ENCODE data around the gene MOSPD2.
A peak's percentile ranks its signal among the peaks of the same experiment; 100 is the strongest.

Gene MOSPD2

DNA sequence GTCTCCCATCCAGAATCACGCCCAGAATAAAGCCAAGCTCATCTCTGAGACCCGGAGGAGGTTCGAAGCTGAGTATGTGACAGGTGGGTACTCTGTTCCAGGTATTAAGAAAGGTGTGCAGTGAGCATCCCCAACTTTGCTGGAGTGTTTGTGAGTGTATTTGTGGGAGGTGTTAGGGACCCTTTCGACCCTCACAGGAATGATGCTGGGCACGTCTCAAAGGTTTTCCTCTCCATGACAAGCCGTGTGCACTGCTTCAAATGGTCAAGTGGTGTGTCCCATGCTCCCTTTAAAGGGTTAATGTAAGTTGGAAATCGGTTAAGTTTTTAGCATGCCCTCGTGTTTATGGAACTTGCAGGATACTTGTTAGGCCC lies 442 bp downstream of the MOSPD2 start:
- DNase-seq (ENCODE audit: low read depth) = no peak
- TF ChIP-seq, protein P1, sequence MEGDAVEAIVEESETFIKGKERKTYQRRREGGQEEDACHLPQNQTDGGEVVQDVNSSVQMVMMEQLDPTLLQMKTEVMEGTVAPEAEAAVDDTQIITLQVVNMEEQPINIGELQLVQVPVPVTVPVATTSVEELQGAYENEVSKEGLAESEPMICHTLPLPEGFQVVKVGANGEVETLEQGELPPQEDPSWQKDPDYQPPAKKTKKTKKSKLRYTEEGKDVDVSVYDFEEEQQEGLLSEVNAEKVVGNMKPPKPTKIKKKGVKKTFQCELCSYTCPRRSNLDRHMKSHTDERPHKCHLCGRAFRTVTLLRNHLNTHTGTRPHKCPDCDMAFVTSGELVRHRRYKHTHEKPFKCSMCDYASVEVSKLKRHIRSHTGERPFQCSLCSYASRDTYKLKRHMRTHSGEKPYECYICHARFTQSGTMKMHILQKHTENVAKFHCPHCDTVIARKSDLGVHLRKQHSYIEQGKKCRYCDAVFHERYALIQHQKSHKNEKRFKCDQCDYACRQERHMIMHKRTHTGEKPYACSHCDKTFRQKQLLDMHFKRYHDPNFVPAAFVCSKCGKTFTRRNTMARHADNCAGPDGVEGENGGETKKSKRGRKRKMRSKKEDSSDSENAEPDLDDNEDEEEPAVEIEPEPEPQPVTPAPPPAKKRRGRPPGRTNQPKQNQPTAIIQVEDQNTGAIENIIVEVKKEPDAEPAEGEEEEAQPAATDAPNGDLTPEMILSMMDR (conservative IDR thresholded peaks at IDR 0.05; ENCODE audit: control insufficient read depth, insufficient read depth, low read depth, low read length) = no peak
- peak overlapping the region; percentile 78 for H3K4me3 ChIP-seq (ENCODE audit: control insufficient read depth, low read depth, low read length)

DNA sequence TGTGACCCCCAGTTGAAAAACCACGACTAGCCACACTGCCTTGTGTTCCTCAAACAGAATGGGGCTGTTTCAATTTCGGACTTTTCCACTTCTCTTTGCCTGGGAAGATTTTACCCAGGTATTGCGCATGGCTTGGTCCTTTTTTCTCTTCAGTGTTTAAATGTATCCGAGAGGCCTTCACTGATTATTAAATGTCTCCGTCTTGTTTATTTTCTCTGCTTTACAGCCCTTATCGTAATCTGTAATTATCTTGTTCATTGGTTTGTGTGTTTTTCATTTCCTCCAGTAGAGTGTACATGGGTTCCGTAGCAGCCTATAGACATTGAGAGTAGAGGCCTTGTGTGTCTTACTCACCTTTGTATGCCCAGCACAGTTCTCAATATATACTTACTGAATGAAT lies 2.4 kb downstream of the MOSPD2 start:
- TF ChIP-seq, protein P1 (conservative IDR thresholded peaks at IDR 0.05; ENCODE audit: control insufficient read depth, insufficient read depth, low read depth, low read length) = no peak
- no peak overlapping the region for H3K4me3 ChIP-seq (ENCODE audit: control insufficient read depth, low read depth, low read length)
- DNase-seq (ENCODE audit: low read depth) = no peak

DNA sequence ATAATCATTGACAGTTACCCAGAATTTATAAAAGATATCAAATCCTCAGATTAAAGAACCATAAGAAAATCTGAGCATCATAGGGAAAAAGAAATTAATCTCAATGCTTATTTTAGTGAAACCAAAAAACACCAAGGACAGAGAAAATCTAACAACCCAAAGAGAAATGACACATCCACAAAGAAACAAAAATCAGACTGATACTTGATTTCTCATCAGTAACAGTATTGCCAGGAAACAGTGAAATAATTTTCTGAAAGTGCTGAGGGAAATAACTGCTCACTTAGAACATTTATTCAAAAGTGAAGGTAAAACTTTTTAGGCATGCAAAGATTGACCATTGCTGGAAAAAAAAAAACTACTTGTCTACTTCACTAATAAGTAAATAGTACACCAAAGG lies 10.6 kb downstream of the MOSPD2 start:
- no peak for DNase-seq (ENCODE audit: low read depth)
- no peak overlapping the region for H3K4me3 ChIP-seq (ENCODE audit: control insufficient read depth, low read depth, low read length)
- TF ChIP-seq, protein P1 (conservative IDR thresholded peaks at IDR 0.05; ENCODE audit: control insufficient read depth, insufficient read depth, low read depth, low read length) = no peak

DNA sequence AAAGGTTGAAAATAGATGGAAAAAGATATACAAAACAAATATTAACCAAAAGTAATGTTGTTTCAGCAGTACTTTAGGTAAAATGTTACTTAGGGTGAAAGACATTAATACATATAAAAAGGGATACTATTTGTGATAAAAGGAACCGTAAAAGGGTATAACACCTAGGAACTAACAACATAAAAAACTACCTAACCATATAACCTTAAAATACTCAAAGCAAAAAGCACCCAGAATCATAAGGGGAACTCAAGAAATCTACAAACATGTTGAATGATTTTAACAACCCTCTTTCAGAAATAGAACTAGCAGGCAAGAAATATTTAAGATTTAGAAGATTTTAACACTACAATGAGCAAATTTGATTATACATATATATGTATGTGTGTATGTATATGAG lies 11.5 kb downstream of the MOSPD2 start:
- no peak overlapping the region for H3K4me3 ChIP-seq (ENCODE audit: control insufficient read depth, low read depth, low read length)
- DNase-seq (ENCODE audit: low read depth) = no peak
- TF ChIP-seq, protein P1 (conservative IDR thresholded peaks at IDR 0.05; ENCODE audit: control insufficient read depth, insufficient read depth, low read depth, low read length) = no peak

DNA sequence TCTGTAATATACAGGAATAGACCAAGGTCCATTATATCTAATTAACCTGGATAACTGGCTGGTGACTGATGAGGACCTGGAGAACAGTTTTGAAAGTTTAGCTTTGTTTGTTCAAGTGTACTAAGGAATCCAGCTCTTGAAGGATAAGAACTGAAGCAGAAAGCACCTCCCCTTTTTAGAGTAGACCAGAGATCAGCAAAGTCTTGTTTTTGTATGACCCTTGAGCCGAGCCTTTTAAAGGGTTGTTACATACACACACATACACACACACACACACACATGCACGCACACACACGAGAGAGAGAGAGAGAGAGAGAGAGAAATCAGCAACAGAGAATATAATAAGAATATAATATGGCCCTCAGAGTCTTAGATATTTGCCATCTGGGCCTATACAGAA lies 13.0 kb downstream of the MOSPD2 start:
- H3K4me3 ChIP-seq (ENCODE audit: control insufficient read depth, low read depth, low read length) = no peak overlapping the region
- TF ChIP-seq, protein P1 (conservative IDR thresholded peaks at IDR 0.05; ENCODE audit: control insufficient read depth, insufficient read depth, low read depth, low read length) = no peak
- no peak for DNase-seq (ENCODE audit: low read depth)

DNA sequence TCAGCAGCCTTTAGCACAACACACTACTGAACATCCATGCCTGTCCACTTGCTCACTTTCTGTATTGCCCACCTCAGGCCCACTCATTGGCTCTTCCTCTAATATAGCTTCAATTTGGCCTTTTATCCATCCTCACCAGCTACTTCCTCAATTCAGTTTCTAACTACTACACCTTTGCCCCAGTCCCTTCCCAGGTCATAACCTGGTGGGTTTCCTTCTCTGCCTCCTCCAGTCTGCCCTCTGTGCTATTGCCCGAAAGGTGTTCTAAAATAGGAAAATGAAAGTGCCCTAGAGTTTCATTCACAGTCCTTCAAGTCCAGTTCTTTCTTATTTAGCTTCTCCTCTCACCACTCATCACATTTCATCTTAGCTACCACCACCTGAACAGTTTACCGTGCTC lies 23.1 kb downstream of the MOSPD2 start:
- no peak overlapping the region for H3K4me3 ChIP-seq (ENCODE audit: control insufficient read depth, low read depth, low read length)
- no peak for DNase-seq (ENCODE audit: low read depth)
- TF ChIP-seq, protein P1 (conservative IDR thresholded peaks at IDR 0.05; ENCODE audit: control insufficient read depth, insufficient read depth, low read depth, low read length) = no peak

DNA sequence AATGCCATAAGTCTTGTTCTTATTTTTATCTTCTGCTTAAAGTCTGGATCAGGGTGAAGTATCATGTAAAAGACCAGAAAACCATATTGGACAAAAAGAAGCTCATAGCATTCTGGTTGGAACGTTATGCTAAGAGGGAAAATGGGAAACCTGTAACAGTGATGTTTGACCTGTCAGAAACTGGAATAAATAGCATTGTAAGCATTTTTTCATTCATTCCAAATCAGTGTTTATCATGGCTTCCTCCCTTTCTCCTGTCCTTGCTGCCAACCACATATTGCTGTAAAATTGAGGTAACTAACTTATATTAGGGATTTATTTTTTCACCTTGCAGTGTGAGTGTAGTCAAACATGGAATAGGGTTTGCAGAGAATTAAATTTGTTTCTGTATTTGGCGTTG lies 23.8 kb downstream of the MOSPD2 start:
- DNase-seq (ENCODE audit: low read depth) = no peak
- TF ChIP-seq, protein P1 (conservative IDR thresholded peaks at IDR 0.05; ENCODE audit: control insufficient read depth, insufficient read depth, low read depth, low read length) = no peak

More for the DNA sequence above, 23.8 kb downstream of the MOSPD2 start:
- H3K4me3 ChIP-seq (ENCODE audit: control insufficient read depth, low read depth, low read length) = no peak overlapping the region
